Measurements from ENCODE around the gene ADGRG6. TPM values are rescaled to one million over a fixed set of nuclear protein-coding genes. Genes with fewer than 3 reads are reported as not detected.

ADGRG6 gene
- polyA plus RNA-seq, 1 experiment = 25.4 TPM

GRCh38 chr6:142274656-142275055 is 27.2 kb upstream of the ADGRG6 start:
- Histone ChIP-seq H3K4me3 (ENCODE audit: low read depth, low read length) (no peak overlapping the region), H3K27me3 (ENCODE audit: control insufficient read depth, insufficient read depth, low read length) (no peaks in the 10 kb centered on the region), H3K36me3 (ENCODE audit: control insufficient read depth, insufficient read depth, low read length) (no peaks in the 10 kb centered on the region)
- TF ChIP-seq CTCF (IDR thresholded peaks at IDR 0.05; ENCODE audit: insufficient read depth, low read depth, low read length) = no peak
- ChIA-PET CTCF (no interaction called here), POLR2A (no interaction called here)
- no peak for DNase-seq (ENCODE audit: low read depth)

- TF ChIP-seq CTCF (IDR thresholded peaks at IDR 0.05; ENCODE audit: insufficient read depth, low read depth, low read length) = no peak
- Histone ChIP-seq H3K27me3 (ENCODE audit: control insufficient read depth, insufficient read depth, low read length) (no peaks in the 10 kb centered on the region), H3K4me3 (ENCODE audit: low read depth, low read length) (no peak overlapping the region), H3K36me3 (ENCODE audit: control insufficient read depth, insufficient read depth, low read length) (no peaks in the 10 kb centered on the region)
- DNase-seq (ENCODE audit: low read depth) = no peak
- POLR2A ChIA-PET = no interaction called here
- CTCF ChIA-PET = interaction anchor here (0.6 kb wide), 1 partner anchor 321 kb away, joined by 3 read pairs; no protein-coding TSS in a partner anchor
These were observed 26.4 kb upstream of the ADGRG6 start for GRCh38 chr6:142275236-142276006.

- ChIA-PET CTCF (interaction anchor here (0.6 kb wide), 1 partner anchor 322 kb away, joined by 3 read pairs; no protein-coding TSS in a partner anchor), POLR2A (no interaction called here)
- no peak for DNase-seq (ENCODE audit: low read depth)
- no peaks in the 10 kb centered on the region for H3K27me3 ChIP-seq (ENCODE audit: control insufficient read depth, insufficient read depth, low read length)
- TF ChIP-seq CTCF (IDR thresholded peaks at IDR 0.05; ENCODE audit: insufficient read depth, low read depth, low read length) = no peak
- H3K4me3 ChIP-seq (ENCODE audit: low read depth, low read length) = no peak overlapping the region
- H3K36me3 ChIP-seq (ENCODE audit: control insufficient read depth, insufficient read depth, low read length) = no peaks in the 10 kb centered on the region
These were observed 25.6 kb upstream of the ADGRG6 start for GRCh38 chr6:142276256-142276655.

GRCh38 chr6:142279350-142280180 is 22.2 kb upstream of the ADGRG6 start:
- H3K27me3 ChIP-seq (ENCODE audit: control insufficient read depth, insufficient read depth, low read length) = no peaks in the 10 kb centered on the region
- CTCF ChIA-PET = interaction anchor here (0.7 to 1.0 kb wide), 3 partner anchors 12 to 397 kb away, joined by 3 read pairs; no protein-coding TSS in a partner anchor
- H3K4me3 ChIP-seq (ENCODE audit: low read depth, low read length) = no peak overlapping the region
- H3K36me3 ChIP-seq (ENCODE audit: control insufficient read depth, insufficient read depth, low read length) = no peaks in the 10 kb centered on the region
- POLR2A ChIA-PET = no interaction called here
- TF ChIP-seq CTCF (IDR thresholded peaks at IDR 0.05; ENCODE audit: insufficient read depth, low read depth, low read length) = no peak
- no peak for DNase-seq (ENCODE audit: low read depth)

- H3K36me3 ChIP-seq (ENCODE audit: control insufficient read depth, insufficient read depth, low read length) = no peaks in the 10 kb centered on the region
- no peak overlapping the region for H3K4me3 ChIP-seq (ENCODE audit: low read depth, low read length)
- CTCF ChIA-PET = interaction anchor here (1.0 kb wide), 1 partner anchor 11 kb away, joined by 3 read pairs; no protein-coding TSS in a partner anchor
- POLR2A ChIA-PET = no interaction called here
- DNase-seq (ENCODE audit: low read depth) = no peak
- TF ChIP-seq CTCF (IDR thresholded peaks at IDR 0.05; ENCODE audit: insufficient read depth, low read depth, low read length) = no peak
- H3K27me3 ChIP-seq (ENCODE audit: control insufficient read depth, insufficient read depth, low read length) = no peaks in the 10 kb centered on the region
These were observed 21.5 kb upstream of the ADGRG6 start for GRCh38 chr6:142280265-142280664.

Measured in BJ (cell line).